KMS-11 (cell line): Measurements from ENCODE around the gene KIF6.

ENCODE experiments used
- H2AFZ ChIP-seq: fragments of 200-600 bp; sonication (generic); 2 replicates; pipeline ENCODE4 v1.6.1; 2016; ENCODE audit warnings: antibody characterized with exemption, mixed run types, low read depth
- H3K27ac ChIP-seq: fragments of 200-600 bp; sonication (generic); 2 replicates; pipeline ENCODE4 v1.6.1; 2016; ENCODE audit warnings: mild to moderate bottlenecking, mixed run types
- H3K27me3 ChIP-seq: fragments of 200-600 bp; sonication (generic); 2 replicates; pipeline ENCODE4 v1.6.1; 2017; ENCODE audit warnings: mild to moderate bottlenecking, low read depth, mixed run types, moderate library complexity; ENCODE audit not compliant: insufficient read depth
- H3K36me3 ChIP-seq: fragments of 200-600 bp; sonication (generic); 2 replicates; pipeline ENCODE4 v1.6.1; 2017; ENCODE audit warnings: mild to moderate bottlenecking, mixed run types; ENCODE audit not compliant: insufficient read depth
- H3K4me1 ChIP-seq: fragments of 200-600 bp; sonication (generic); 2 replicates; pipeline ENCODE4 v1.6.1; 2016; ENCODE audit warnings: mild to moderate bottlenecking, low read depth, mixed run types; ENCODE audit not compliant: poor library complexity, severe bottlenecking
- H3K4me2 ChIP-seq: fragments of 200-600 bp; sonication (generic); 2 replicates; pipeline ENCODE4 v1.7.0; 2016; ENCODE audit warnings: mild to moderate bottlenecking, mixed run types
- H3K4me3 ChIP-seq: fragments of 200-600 bp; sonication (generic); IDR thresholded peaks from 2 replicates; pipeline ENCODE4 v1.6.1; 2017; ENCODE audit warnings: low read depth, low read length, mixed read lengths; ENCODE audit not compliant: insufficient read depth
- H3K79me2 ChIP-seq: fragments of 200-600 bp; sonication (generic); 2 replicates; pipeline ENCODE4 v1.6.1; 2016; ENCODE audit warnings: low read depth, mixed run types; ENCODE audit not compliant: insufficient read depth
- H3K9ac ChIP-seq: fragments of 200-600 bp; sonication (generic); 2 replicates; pipeline ENCODE4 v1.6.1; 2016; ENCODE audit warnings: mild to moderate bottlenecking, mixed run types
- H4K20me1 ChIP-seq: fragments of 200-600 bp; sonication (generic); 2 replicates; pipeline ENCODE4 v1.6.1; 2016; ENCODE audit warnings: mild to moderate bottlenecking, mixed run types; ENCODE audit not compliant: insufficient read depth
- TF ChIP-seq, protein P1 (sequence below): fragments of 200-600 bp; sonication (generic); conservative IDR thresholded peaks from 2 replicates; pipeline ENCODE4 v1.6.1; 2017; ENCODE audit warnings: low read depth, mild to moderate bottlenecking, antibody characterized with exemption, low read length, moderate library complexity, mixed read lengths

Gene KIF6

DNA sequence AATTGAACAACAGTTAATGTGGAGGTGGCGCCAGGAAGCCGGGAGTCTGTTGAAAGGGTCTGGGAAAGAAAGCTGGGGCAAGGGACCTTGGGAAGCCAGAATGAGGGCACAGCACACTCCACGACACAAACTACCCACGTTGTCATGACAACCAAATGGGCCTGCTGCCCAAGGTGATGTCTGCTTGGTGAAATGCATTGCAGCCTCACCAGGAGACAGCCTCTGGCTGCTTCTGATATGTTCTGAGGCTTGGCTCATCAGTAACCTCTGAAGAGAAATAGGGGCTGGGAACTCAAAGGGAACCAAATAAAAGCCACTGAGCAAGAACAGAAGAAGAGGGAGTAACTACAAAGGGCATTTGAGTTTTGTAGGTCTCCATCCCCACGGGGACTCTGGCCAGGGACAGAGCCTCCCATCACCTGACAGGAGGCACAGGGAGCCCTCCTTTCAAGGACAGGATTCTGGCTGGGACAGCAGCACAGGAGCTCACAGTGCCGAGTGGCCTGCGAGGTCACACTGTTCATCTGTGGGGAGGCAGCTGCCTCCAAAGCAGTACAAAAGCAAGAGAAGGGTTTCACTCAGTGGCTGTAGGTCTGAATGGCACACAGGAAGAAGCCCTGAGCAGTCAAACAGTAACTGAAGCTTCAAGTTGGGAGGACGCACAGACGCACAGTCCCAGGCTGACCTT lies 358.1 kb downstream of the KIF6 start:
- H3K79me2 ChIP-seq: no peaks in the 10 kb centered on the region
- no peak overlapping the region for H3K27ac ChIP-seq
- no peaks in the 10 kb centered on the region for H4K20me1 ChIP-seq
- H3K4me2 ChIP-seq: no peak overlapping the region
- H3K4me1 ChIP-seq: no peaks in the 10 kb centered on the region
- no peak overlapping the region for H3K4me3 ChIP-seq
- TF ChIP-seq, protein P1, sequence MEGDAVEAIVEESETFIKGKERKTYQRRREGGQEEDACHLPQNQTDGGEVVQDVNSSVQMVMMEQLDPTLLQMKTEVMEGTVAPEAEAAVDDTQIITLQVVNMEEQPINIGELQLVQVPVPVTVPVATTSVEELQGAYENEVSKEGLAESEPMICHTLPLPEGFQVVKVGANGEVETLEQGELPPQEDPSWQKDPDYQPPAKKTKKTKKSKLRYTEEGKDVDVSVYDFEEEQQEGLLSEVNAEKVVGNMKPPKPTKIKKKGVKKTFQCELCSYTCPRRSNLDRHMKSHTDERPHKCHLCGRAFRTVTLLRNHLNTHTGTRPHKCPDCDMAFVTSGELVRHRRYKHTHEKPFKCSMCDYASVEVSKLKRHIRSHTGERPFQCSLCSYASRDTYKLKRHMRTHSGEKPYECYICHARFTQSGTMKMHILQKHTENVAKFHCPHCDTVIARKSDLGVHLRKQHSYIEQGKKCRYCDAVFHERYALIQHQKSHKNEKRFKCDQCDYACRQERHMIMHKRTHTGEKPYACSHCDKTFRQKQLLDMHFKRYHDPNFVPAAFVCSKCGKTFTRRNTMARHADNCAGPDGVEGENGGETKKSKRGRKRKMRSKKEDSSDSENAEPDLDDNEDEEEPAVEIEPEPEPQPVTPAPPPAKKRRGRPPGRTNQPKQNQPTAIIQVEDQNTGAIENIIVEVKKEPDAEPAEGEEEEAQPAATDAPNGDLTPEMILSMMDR: no peak
- H3K36me3 ChIP-seq: no peaks in the 10 kb centered on the region
- H3K27me3 ChIP-seq: no peaks in the 10 kb centered on the region
- H2AFZ ChIP-seq: no peak overlapping the region
- H3K9ac ChIP-seq: no peak overlapping the region

DNA sequence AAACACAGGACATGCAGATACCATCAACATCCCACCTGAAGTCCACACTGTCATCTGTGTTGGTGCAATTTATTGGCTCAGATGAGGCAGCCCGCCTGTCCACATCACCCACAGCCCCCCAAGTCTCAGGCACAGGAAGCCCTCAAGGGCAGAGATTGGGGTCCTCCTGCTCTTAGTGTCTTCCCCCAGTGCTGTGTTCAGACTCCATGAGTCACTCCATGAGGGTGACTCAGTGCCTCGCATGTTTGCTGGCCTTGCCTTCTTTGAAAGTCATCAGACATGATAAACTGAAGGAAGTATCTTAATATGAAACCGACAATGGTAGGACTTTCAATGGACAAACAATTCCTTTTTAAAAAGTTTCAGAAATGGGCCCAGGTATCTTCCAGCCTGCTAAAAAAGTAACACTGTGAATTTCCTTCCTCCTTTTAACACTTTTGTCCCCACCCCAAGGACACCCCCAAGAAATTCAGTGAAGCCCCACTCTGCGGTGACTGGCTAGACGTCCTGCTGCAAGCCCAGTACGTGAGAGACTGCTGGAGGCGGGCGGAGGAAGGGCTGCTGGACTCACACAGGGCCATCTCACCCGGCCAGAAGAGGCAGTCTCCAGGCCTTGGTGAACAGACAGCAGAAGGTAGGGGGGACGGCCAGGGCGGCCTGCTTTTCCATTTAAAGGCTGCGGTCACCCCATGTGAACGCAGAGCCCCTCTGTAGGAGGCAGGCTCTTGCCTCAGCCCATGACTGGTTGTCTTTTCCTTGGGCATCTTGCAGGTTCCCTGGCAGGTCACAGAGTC lies 359.7 kb downstream of the KIF6 start:
- Histone ChIP-seq H3K79me2 (no peaks in the 10 kb centered on the region), H3K4me2 (no peak overlapping the region), H3K27ac (no peak overlapping the region), H4K20me1 (no peaks in the 10 kb centered on the region), H3K36me3 (no peaks in the 10 kb centered on the region), H3K27me3 (no peaks in the 10 kb centered on the region), H2AFZ (no peak overlapping the region), H3K4me1 (no peaks in the 10 kb centered on the region), H3K9ac (no peak overlapping the region), H3K4me3 (no peak overlapping the region)
- TF ChIP-seq, protein P1: no peak

DNA sequence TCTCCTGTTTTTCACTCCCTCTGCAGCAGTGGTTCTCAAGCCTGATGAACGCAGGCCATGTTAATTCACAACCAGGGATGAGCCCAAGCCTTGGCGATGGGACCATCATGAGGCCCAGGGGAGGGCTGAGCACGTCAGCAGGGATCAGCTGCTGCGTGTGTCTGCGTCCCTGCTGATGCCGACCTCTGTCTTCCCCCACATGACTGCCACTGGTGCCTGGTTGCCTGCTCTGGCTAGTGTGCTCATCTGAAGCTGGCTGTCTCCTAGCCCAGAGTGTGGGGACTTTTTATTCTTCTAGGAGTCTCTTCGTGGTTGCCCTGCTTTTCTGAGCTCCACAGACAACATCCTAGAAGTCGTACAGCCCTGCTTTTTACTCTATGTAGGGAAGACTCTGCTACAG lies 361.9 kb downstream of the KIF6 start:
- no peak overlapping the region for H3K4me2 ChIP-seq
- H3K27me3 ChIP-seq: no peaks in the 10 kb centered on the region
- no peaks in the 10 kb centered on the region for H3K36me3 ChIP-seq
- H3K9ac ChIP-seq: no peak overlapping the region
- TF ChIP-seq, protein P1: no peak
- no peaks in the 10 kb centered on the region for H3K4me1 ChIP-seq
- H3K27ac ChIP-seq: no peak overlapping the region
- H4K20me1 ChIP-seq: no peaks in the 10 kb centered on the region
- H3K79me2 ChIP-seq: no peaks in the 10 kb centered on the region
- H3K4me3 ChIP-seq: no peak overlapping the region
- H2AFZ ChIP-seq: no peak overlapping the region

DNA sequence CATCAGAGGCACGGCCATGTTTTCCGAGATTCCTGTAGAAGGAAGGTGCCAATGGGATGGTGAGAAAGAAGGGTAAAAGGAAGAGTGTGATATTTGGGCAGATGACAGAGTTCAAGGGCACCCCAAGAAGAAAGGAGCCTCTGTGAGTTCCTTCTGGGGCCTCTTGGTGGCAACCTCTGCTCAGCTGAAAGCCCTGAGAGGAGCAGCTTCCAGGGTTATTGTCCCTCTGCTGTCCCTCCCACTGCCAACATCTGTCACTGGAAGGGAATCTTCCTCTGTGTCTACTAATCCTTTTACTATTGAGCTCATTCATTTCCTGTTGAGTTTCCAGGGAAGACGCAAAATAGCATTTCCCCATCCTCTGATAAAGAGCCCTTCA lies 362.7 kb downstream of the KIF6 start:
- Histone ChIP-seq H3K4me1 (no peaks in the 10 kb centered on the region), H3K27ac (no peak overlapping the region), H3K4me2 (no peak overlapping the region), H3K4me3 (no peak overlapping the region), H3K9ac (no peak overlapping the region), H2AFZ (peak overlapping the region; percentile 87), H3K27me3 (no peaks in the 10 kb centered on the region), H3K36me3 (no peaks in the 10 kb centered on the region), H3K79me2 (no peaks in the 10 kb centered on the region), H4K20me1 (no peaks in the 10 kb centered on the region)
- TF ChIP-seq, protein P1: no peak
